ENCODE data around the gene ELF1.

GRCh38 chr13:41011382-41011956 is 7.6 kb downstream of the ELF1 start:
- TF ChIP-seq, protein P1, sequence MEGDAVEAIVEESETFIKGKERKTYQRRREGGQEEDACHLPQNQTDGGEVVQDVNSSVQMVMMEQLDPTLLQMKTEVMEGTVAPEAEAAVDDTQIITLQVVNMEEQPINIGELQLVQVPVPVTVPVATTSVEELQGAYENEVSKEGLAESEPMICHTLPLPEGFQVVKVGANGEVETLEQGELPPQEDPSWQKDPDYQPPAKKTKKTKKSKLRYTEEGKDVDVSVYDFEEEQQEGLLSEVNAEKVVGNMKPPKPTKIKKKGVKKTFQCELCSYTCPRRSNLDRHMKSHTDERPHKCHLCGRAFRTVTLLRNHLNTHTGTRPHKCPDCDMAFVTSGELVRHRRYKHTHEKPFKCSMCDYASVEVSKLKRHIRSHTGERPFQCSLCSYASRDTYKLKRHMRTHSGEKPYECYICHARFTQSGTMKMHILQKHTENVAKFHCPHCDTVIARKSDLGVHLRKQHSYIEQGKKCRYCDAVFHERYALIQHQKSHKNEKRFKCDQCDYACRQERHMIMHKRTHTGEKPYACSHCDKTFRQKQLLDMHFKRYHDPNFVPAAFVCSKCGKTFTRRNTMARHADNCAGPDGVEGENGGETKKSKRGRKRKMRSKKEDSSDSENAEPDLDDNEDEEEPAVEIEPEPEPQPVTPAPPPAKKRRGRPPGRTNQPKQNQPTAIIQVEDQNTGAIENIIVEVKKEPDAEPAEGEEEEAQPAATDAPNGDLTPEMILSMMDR (conservative IDR thresholded peaks at IDR 0.05; ENCODE audit: low read depth, low read length) = no peak
- no peak for TF ChIP-seq EZH2 (IDR thresholded peaks at IDR 0.05; ENCODE audit: low read length, unreplicated experiment)
- TF ChIP-seq EZH2phosphoT487 (IDR thresholded peaks at IDR 0.05; ENCODE audit: borderline replicate concordance, low read length) = no peak

All from PC-3 (cell line).